ENCODE data around the gene PARN.
A peak's percentile ranks its signal among the peaks of the same experiment; 100 is the strongest.
"Not testable (repeated sequence)": the region's sequence is repeated elsewhere in the genome, so short reads cannot be mapped to it uniquely, and the experiment has no call there.

PARN gene

DNA sequence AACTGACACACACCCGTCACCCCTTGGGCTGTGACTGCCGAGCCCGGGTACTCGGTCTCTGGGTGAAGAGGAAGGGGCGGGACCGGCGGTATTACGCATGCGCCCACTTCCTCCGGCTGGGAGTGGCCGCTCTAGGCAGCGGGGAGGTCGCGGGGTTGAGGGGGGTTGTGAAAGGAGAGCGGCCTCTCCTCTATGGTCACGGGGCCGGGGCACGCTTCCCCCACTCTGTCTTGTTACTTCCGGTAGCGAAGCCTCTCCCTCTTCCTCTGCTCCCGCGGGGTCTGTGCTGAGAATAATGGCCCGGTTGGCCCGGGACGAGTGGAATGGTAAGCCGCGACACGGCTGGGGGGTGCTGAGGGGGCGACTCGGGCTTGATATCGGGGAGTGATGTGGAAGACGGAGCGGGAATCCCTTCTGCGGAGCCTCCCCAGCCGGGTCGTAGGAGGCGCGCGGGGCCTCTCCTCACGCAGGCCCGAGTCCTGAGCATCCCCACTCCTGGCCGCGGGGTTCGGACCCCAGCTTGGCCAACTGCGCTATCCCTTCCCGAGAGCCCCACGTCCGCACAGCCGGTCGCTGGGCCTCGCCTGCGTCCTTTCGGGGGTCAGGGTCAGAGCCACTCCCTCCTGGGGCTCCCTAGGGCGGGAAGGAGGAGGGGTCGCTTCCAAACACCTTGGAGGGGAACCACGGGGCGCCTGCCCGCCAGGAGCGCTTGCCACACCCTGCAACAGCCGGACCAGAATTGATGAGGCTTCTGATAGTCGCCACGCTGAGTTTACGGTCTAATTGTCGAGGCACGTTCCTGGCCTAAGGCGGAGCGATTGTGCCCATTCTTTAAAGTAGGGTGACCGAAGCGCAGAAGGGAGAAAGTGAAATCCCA, 2.9 kb upstream of the PARN start, which contains the start of gene BFAR:
TSS of gene BFAR (plus strand) at position 259 of the 877 bp plus-strand sequence. CDS start 11,396 bp downstream, outside the sequence.
- DNase-seq (ENCODE audit: low spot score): peak; percentile 91

DNA sequence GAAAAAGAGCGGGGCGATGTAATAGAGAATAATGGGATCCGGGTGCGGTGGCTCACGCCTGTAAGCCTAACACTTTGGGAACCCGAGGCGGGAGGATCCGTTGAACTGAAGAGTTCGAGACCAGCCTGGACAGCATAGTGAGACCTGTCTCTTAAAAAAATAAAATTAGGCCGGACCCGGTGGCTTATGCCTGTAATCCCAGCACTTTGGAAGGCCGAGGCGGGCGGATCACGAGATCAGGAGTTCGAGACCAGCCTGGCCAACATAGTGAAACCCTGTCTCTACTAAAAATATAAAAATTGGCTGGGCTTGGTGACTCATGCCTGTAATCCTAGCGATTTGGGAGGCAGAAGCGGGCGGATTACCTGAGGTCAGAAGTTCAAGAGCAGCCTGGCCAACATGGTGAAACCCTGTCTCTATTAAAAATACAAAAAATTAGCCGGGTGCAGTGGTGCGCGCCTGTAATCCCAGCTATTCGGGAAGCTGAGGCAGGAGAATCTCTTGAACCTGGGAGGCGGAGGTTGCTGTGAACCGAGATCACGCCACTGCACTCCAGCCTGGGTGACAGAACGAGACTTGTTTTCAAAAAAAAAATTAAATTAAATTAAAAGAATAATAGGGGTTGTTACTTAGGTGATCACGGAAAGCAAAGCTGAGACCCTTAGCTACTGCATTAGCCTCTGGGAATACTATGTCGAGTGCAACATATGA, 715 bp upstream of the PARN start:
- DNase-seq (ENCODE audit: low spot score): not testable (repeated sequence)

DNA sequence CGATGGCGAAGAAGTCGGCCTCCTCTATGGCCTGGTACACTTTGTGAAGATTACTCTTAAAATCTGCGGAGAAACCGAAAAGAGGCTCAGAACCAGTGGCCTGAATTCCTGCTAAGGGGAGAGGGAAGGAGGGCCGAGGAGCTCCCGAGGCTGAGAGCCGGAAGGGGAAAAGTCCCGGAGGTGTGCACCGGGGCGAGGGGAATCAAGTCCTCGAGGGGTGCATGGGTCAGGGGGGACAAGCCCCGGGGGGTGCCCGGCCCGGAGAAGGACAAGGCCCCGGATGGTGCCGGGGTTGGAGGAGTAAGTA, 495 bp downstream of the PARN start:
- no peak for DNase-seq (ENCODE audit: low spot score)

DNA sequence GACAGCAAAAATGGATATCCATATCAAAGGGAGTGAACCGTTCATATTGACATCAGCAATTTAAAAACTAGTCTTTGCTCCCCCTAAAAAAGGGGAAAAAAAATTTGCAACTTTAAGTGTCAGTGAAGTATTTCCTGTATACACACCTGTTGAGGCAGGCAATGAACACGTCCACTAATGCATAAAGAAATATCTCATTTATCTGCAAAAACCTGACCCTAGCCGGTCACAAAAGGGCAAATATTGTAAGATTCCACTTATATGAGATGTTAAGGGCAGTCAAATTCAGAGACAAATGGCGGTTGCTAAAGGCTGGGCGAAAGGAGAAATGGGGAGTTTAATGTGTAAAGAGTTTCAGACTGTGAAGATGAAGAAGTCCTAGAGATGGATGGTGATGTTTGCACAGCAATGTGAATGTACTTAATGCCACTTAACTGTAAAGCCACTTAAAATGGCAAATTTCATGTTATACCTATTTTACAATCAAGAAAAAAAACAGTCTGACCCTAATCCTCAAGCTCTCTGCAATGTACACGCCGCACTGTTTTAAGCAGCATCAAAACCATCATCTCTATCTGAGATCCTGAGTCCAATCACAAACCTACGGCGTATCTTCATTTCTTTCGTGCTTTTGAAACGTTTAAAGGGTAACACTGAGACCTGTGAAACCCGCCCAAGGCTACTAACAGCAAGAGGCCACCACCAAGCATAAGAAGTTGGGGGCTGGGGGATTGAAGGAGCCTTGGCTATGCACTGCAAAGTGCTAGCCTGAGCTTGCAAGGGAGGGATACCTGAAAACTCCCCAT, 1.1 kb downstream of the PARN start:
- peak; percentile 15 for DNase-seq (ENCODE audit: low spot score)

DNA sequence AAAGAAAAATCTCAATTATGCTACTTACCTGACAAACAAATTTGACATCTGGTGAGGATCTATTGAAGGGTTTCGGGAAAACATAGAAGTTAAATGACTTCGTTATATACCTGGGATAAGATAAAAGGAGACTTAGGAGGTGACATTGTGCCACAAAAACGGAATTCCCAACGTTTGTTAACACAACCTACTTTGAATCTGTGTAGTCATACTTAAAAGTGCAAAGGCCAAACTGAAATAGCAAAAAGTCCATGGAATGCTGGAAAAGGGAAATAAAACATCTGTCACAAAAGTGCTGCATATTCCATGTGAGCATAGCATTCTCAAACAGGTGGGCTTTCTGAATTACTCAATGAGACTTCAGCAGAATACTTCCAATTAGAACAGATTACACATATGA, 3.0 kb downstream of the PARN start:
- DNase-seq (ENCODE audit: low spot score): no peak

DNA sequence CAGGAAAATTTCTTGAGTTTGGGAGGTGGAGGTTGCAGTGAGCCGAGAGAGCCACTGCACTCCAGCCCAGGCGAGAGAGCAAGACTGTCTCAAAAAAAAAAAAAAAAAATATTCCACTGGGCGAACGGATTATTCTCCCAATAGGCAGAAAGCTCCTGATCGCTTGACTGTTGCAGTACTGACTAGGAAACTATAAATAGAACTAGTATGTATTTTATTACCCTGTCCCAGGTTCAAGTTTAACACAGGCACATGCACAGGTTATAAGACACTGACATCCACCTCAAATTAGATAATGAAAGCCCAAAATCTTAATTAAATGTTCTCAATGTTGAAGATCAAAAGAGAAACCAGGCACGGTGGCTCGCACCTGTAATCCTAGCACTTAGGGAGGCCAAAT, 11.5 kb downstream of the PARN start:
- no peak for DNase-seq (ENCODE audit: low spot score)

DNA sequence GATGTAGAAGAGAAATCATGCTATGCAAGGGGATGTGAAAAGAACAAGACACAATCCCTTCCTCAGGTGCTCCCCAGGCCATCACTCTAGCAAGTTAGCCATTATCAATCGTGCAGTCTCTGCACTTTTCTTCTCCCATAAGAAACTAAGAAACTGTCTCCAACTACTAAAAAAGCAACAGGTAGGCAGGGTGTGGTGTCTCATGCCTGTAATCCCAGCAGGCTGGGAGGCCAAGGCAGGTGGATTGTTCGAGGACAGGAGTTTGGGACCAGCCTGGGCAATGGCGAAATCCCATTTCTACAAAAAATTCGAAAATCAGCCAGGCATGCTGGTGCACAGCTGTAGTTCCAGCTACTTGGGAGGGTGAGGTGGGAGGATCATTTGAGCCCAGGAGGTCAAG, 13.8 kb downstream of the PARN start:
- DNase-seq (ENCODE audit: low spot score): no peak

DNA sequence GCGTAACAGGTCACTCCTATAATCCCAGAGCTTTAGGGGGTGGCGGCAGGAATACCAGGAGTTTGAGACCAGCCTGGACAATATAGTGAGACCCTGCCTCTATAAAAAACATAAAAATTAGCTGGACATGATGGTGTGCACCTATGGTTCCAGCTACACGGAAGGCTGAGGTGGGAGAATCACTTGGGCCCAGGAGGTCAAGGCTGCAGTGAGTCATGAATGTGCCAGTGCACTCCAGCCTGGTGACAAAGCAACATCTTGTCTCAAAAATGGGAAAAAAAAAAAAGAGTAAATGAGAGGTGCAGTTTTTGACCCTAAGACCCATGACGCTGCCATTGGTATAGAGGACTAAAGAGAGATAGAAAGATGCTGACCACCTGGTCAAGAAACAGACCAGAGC, 16.1 kb downstream of the PARN start:
- DNase-seq (ENCODE audit: low spot score): no peak

DNA sequence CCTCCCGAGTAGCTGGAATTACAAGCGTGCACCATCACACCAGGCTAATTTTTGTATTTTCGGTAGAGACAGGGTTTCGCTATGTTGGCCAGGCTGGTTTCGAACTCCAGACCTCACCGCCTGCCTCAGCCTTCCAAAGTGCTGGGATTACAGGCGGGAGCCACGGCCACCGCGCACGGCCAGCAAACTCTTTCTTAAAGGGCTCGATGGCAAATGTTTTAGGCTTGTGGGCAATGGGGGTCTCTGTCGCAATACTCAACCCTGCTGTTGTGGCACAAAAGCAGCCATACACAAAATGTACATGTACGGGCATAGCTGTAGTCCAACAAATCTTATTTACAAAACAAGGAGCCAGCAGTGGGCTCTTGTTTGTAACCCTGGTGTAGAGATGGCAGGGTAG, 18.4 kb downstream of the PARN start:
- no peak for DNase-seq (ENCODE audit: low spot score)

DNA sequence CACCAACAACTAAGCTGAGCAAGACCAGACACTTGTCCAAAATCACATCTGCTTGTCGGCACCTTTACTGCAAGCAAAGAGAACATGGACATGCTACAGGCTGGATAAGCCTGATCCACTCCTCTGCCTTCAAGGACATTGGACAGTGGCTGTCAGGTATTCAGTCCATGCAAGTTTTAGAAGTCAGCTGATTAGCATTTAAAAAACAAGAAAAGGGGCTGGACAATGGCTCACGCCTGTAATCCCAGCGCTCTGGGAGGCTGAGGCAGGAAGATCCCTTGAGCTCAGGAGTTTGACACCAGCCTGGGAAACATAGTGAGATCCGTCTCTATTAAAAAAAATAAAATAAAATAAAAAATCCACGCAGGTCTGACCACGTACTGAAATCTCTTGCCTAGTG, 20.3 kb downstream of the PARN start:
- DNase-seq (ENCODE audit: low spot score): no peak

DNA sequence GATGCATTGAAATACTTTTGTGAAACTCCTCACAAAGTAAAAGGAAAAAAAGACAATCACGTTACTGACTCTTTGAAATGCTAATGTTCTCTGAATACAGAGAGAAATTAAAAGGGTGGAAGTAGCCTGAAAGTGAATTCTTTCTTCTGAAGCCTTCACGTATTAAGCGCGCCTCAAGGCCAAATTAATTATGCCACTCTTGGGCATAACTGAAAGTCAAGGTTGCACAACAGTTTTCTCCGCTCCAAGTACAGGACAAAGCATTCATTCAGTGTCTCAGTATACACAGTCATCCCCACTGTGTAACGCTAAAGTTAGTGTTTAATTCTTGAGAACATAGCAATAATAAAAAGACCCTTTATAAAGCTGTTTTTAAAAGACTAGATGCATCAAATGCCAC, 21.5 kb downstream of the PARN start:
- no peak for DNase-seq (ENCODE audit: low spot score)

DNA sequence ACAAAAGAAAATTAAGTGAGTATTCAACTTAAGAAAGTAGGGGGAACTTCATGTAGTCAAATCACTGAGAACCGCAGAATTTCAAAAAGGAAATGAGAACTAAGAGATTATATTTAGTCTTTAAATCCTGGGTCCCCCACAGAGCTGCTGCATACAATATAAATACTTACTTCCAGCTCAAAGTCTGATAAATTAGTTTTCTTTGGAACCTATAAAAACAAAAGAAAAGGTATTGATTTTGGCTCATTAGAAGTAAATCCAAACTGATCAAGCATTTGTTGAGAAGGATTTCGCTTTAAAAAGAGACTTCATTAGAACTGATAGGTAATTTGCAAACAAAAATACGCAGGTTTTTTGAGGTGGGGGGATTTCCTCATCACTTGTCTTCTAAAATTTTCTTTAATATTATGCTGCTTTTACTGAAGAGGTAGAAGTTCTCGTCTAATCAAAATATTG, 21.9 kb downstream of the PARN start:
- DNase-seq (ENCODE audit: low spot score): no peak

DNA sequence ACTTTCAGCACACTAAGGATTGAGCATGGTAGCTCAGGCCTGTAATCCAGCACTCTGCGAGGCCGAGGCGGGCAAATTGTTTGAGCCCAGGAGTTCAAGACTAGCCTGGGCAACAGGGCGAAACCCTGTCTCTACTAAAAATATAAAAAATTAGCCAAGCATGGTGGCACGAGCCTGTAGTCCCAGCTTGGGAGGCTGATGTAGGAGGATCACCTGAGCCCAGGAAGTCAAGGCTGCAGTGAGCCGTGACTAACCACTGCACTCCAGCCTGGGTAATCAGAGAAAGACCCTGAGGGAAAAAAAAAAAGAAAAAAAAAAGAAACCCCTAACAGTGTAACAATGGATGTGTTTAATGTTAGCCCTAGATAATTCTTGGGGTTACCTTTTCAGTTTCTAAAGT, 24.0 kb downstream of the PARN start:
- no peak for DNase-seq (ENCODE audit: low spot score)

DNA sequence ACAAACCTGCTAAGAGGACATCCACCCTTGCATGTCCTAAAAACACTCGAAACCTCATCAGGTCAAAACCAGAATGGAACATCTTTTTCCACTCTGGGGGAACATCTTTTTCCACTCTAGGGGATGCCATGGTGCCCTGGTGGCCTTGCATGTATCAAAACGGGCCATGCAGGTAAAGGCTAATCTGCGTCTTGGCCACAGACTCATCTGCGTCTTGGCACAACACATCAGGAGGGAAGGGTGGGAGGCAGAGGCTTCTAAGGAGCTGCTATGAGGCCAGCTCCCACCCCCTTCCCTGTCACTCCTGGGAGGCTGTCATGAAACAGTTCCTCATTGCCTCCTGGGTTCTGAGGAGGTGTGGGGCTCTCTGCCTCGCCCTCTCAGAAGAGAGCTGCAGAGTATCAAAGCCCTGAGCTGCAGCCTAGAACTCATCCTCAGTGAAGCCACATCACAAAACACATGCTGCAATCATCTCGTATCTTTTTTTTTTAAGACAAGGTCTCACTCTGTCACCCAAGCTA, 27.6 kb downstream of the PARN start:
- DNase-seq (ENCODE audit: low spot score): no peak

DNA sequence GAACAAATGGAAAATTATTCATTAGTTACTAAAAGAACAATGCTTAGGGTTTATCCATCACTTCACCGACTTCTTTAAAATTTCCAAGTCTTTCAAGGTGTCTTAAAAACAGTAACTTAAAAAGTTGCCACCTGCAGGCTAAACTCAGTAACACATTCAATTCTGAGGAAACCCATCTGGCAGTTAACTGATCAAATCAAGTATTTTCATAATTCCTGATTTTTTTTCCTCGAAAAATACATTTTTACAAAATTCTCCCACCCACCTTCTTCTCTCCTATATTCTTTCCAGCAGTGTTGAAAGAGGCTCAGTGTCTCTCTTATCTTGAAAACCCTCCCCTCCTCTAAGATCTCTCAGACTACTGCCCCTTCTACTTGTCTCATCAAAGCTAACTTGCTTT, 29.9 kb downstream of the PARN start:
- DNase-seq (ENCODE audit: low spot score): peak; percentile 33

DNA sequence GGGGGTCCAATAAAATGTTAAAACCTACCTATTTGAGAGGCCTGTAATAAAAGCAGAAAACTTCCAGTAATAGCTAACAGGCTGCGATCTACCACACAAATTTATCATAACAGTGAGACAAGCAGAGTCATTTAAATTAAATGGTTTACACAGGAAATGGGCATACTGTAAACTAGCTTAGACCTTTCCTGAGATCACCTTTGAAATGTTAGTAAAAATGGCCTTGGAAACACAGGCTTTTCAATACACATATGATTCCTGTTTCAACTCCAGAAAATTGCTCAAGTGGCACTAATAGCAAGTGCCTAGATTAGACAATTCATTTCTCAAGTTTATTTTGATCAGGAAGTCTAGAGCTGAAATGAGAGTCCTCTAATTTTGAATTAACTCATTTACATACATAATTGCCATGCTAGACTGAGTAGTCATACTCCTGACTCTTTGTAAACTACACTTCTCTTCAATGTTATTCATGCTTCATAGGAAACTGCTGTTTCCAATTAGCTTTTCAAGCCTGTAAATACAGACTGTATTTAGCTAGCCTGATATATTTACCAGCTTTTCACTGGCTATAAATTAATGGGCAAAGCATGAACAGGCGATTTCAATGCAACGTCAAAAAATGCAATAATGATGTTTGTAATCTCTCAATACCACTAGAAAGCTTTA, 43.3 kb downstream of the PARN start:
- no peak for DNase-seq (ENCODE audit: low spot score)

DNA sequence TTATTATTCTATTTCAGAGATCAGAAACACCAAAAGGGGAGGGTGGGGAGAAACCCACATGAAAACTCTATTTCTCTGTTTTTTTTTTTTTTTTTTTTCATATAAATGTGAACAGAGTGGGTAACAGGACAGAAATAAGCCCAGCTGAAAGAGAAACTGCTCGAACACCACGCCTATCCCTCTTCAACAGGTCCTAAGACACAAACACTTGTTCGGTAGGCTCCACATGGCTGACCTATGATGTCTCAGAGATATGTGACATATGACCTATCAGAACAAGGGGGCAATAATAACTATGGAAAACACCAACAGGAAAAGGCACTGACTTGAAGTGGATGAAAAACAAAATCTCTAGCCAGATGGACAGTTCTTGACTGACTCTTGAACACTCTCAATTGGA, 44.8 kb downstream of the PARN start:
- no peak for DNase-seq (ENCODE audit: low spot score)

DNA sequence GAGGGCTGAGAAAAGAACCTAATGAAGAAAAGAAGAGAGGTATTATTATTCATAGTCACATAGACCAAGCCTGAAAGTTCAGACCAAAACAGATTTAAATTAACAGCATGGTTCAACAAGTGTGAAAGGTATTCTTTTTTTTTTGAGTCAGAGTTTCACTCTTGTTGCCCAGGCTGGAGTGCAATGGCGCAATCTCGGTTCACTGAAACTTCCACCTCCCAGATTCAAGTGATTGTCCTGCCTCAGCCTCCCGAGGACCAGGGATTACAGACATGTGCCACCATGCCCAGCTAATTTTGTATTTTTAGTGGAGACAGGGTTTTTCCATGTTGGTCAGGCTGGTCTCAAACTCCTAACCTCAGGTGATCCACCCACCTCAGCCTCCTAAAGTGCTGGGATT, 49.1 kb downstream of the PARN start:
- not testable (repeated sequence) for DNase-seq (ENCODE audit: low spot score)

DNA sequence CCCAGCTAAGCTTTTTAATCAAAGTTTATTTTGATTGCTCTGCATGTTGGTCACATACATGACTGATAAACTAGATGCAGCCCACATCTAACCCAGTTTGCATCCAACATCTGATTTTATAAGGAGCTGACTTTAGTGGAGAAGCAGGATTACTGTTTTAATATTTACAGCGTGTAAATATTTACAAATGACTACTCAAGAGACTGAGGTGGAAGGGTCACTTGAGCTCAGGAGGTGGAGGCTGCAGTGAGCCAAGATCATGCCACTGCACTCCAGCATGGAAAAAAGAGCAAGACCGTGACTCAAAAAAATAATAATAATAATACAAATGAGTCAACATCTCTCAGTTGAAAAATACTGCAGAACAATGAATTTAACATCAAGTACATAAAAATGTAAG, 50.8 kb downstream of the PARN start:
- DNase-seq (ENCODE audit: low spot score): no peak

DNA sequence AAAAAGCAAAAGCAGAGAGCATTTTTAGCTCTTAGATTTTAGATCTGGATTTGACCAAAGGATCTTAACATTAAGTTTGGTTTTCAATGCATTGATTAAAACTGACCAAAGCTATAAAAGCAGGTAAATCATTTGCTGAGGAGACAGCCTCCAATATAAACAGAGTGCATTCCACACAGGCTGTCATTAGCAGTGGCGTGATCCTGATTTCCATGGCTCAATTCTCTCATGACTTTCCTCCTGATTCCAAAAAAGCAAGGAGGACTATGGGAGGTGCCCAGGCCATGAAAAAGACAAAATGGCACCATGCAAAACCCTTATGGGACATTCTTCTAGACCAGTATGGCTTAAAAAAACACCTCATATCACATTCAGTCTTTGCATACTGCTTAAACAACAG, 53.5 kb downstream of the PARN start:
- DNase-seq (ENCODE audit: low spot score): no peak

DNA sequence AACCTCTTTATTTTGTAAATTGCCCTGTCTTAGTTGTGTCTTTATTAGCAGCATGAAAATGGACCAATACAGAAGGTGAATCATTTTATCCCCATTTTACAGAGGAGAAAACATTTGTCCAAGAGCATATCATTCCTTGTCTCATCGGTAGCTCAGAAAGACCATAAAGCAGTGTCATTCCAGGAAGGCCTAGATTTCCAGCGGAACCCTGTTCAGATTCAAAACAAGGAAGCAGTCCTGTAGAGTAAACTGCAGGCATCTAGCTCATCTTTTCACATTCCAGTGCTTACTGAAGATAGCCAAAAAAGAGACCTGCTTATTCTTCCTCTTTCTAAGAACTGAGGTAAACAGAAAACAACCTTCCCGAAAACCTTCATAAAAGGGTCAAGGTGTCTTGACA, 54.0 kb downstream of the PARN start:
- no peak for DNase-seq (ENCODE audit: low spot score)

All from hematopoietic multipotent progenitor cell treated with erythropoietin and hydrocortisone succinate and interleukin-3 and kit ligand, for 17 days (in vitro differentiated cells).